Chondrocyte (in vitro differentiated cells): ENCODE data around the gene CEP170B. TPM values are rescaled to one million over a fixed set of nuclear protein-coding genes. Genes with fewer than 3 reads are reported as not detected.

Experiments
- DNase-seq: peaks from one replicate; pipeline ENCODE4 v3.0.0; 2021; ENCODE audit warnings: mixed read lengths, low spot score
- H3K27ac Mint-ChIP-seq: one replicate; pipeline ENCODE4 v1.8.0; 2021; ENCODE audit warnings: mild to moderate bottlenecking, moderate library complexity, mixed read lengths; ENCODE audit not compliant: unreplicated experiment
- H3K27me3 Mint-ChIP-seq: 2 replicates; pipeline ENCODE4 v1.8.0; 2021; ENCODE audit warnings: low read depth, mixed read lengths
- H3K36me3 Mint-ChIP-seq: 2 replicates; pipeline ENCODE4 v1.8.0; 2021; ENCODE audit warnings: low read depth, mixed read lengths
- H3K4me1 Mint-ChIP-seq: 2 replicates; pipeline ENCODE4 v1.8.0; 2021; ENCODE audit warnings: low read depth, mild to moderate bottlenecking, mixed read lengths
- H3K4me3 Mint-ChIP-seq: one replicate; pipeline ENCODE4 v1.8.0; 2021; ENCODE audit warnings: mild to moderate bottlenecking, moderate library complexity, mixed read lengths; ENCODE audit not compliant: unreplicated experiment
- H3K9me3 Mint-ChIP-seq: 2 replicates; pipeline ENCODE4 v1.8.0; 2021; ENCODE audit warnings: low read depth, mixed read lengths
- CTCF ChIP-seq: fragments of 200-600 bp; sonication (generic); IDR thresholded peaks from 2 replicates; pipeline ENCODE4 v1.5.0; 2021; ENCODE audit warnings: antibody characterized with exemption, mild to moderate bottlenecking, moderate library complexity
- total RNA-seq: library from RNA; stranded (reverse); gene quantifications from 3 replicates; pipeline ENCODE4 v1.2.1, GENCODE V29; 2021

Gene CEP170B
- total RNA-seq, 1 donor from 2014 or later = 39.2 TPM

GRCh38 chr14:104892531-104893434 is 27.7 kb downstream of the CEP170B start:
- Mint-ChIP-seq H3K9me3 (no peaks in the 10 kb centered on the region), H3K4me1 (peaks cover 4% of the 10 kb centered on the region), H3K36me3 (no peaks in the 10 kb centered on the region), H3K4me3 (no peak overlapping the region), H3K27me3 (no peaks in the 10 kb centered on the region), H3K27ac (no peak overlapping the region)
- TF ChIP-seq CTCF = no peak
- peak; percentile 89 for DNase-seq

GRCh38 chr14:104893435-104894207 is 28.6 kb downstream of the CEP170B start:
- Mint-ChIP-seq H3K4me1 (peaks cover 4% of the 10 kb centered on the region), H3K9me3 (no peaks in the 10 kb centered on the region), H3K4me3 (no peak overlapping the region), H3K27ac (no peak overlapping the region), H3K36me3 (no peaks in the 10 kb centered on the region), H3K27me3 (no peaks in the 10 kb centered on the region)
- DNase-seq = peak; percentile 94
- no peak for TF ChIP-seq CTCF

- H3K4me1 Mint-ChIP-seq = peaks cover 4% of the 10 kb centered on the region
- TF ChIP-seq CTCF = no peak
- no peak for DNase-seq
- H3K27ac Mint-ChIP-seq = no peak overlapping the region
- H3K4me3 Mint-ChIP-seq = no peak overlapping the region
- H3K36me3 Mint-ChIP-seq = no peaks in the 10 kb centered on the region
- H3K9me3 Mint-ChIP-seq = no peaks in the 10 kb centered on the region
- peaks cover under 1% of the 10 kb centered on the region for H3K27me3 Mint-ChIP-seq
These were observed 29.5 kb downstream of the CEP170B start for GRCh38 chr14:104894331-104895206.

GRCh38 chr14:104895207-104895785 is 30.2 kb downstream of the CEP170B start:
- no peak overlapping the region for H3K27ac Mint-ChIP-seq
- H3K36me3 Mint-ChIP-seq = no peaks in the 10 kb centered on the region
- H3K4me3 Mint-ChIP-seq = no peak overlapping the region
- peaks cover 4% of the 10 kb centered on the region for H3K4me1 Mint-ChIP-seq
- H3K9me3 Mint-ChIP-seq = no peaks in the 10 kb centered on the region
- H3K27me3 Mint-ChIP-seq = peaks cover 4% of the 10 kb centered on the region
- DNase-seq = peak; percentile 89
- no peak for TF ChIP-seq CTCF
